HG03139 (cell line): ENCODE data around the gene HHAT.

Source experiments
- ATAC-seq: cut with Tn5 transposase; IDR thresholded peaks from one replicate; pipeline ENCODE4 v1.9.1; 2021; ENCODE audit not compliant: unreplicated experiment

The HHAT gene

GRCh38 chr1:210588357-210588756 is 259.7 kb downstream of the HHAT start:
- no peak for ATAC-seq

GRCh38 chr1:210588946-210589345 is 260.2 kb downstream of the HHAT start:
- ATAC-seq = no peak

GRCh38 chr1:210591214-210591613 is 262.5 kb downstream of the HHAT start:
- ATAC-seq = no peak

GRCh38 chr1:210594605-210595004 is 265.9 kb downstream of the HHAT start:
- ATAC-seq = no peak

- ATAC-seq = no peak
These were observed 267.9 kb downstream of the HHAT start for GRCh38 chr1:210596641-210597040.

GRCh38 chr1:210597555-210598134 is 268.9 kb downstream of the HHAT start:
- ATAC-seq = peak; percentile 71

- no peak for ATAC-seq
These were observed 269.5 kb downstream of the HHAT start for GRCh38 chr1:210598135-210598652.

GRCh38 chr1:210600421-210601159 is 271.9 kb downstream of the HHAT start:
- no peak for ATAC-seq

- no peak for ATAC-seq
These were observed 274.4 kb downstream of the HHAT start for GRCh38 chr1:210603123-210603522.

- ATAC-seq = no peak
These were observed 276.4 kb downstream of the HHAT start for GRCh38 chr1:210605099-210605498.

- no peak for ATAC-seq
These were observed 278.7 kb downstream of the HHAT start for GRCh38 chr1:210607361-210607760.

- no peak for ATAC-seq
These were observed 280.1 kb downstream of the HHAT start for GRCh38 chr1:210608767-210609166.

- ATAC-seq = no peak
These were observed 287.7 kb downstream of the HHAT start for GRCh38 chr1:210616356-210616755.

- ATAC-seq = no peak
These were observed 288.6 kb downstream of the HHAT start for GRCh38 chr1:210617293-210617692.

- no peak for ATAC-seq
These were observed 289.7 kb downstream of the HHAT start for GRCh38 chr1:210618369-210618768.

- ATAC-seq = no peak
These were observed 292.3 kb downstream of the HHAT start for GRCh38 chr1:210620867-210621488.

GRCh38 chr1:210621712-210622111 is 293.0 kb downstream of the HHAT start:
- no peak for ATAC-seq

- no peak for ATAC-seq
These were observed 296.0 kb downstream of the HHAT start for GRCh38 chr1:210624722-210625121.

- no peak for ATAC-seq
These were observed 297.0 kb downstream of the HHAT start for GRCh38 chr1:210625715-210626114.

- ATAC-seq = no peak
These were observed 297.6 kb downstream of the HHAT start for GRCh38 chr1:210626341-210626740.

GRCh38 chr1:210627755-210628154 is 299.1 kb downstream of the HHAT start:
- no peak for ATAC-seq

GRCh38 chr1:210629276-210629675 is 300.6 kb downstream of the HHAT start:
- no peak for ATAC-seq
